GM12878 (cell line): ENCODE results near the gene IFITM1. TPM values are rescaled to one million over a fixed set of nuclear protein-coding genes. Genes with fewer than 3 reads are reported as not detected.

Experiments
- ATAC-seq: fragments of 200-7000 bp; cut with Tn5 transposase; 3 replicates; pipeline ENCODE4 v1.9.1; 2020; ENCODE audit warnings: mild to moderate bottlenecking, moderate library complexity
- BruUV-seq: library from RNA; stranded (reverse); fragments of 400-500 nt; replicated peaks from 2 replicates; lab custom pipeline; 2021; lab: Mats Ljungman, UMichigan
- CTCF ChIA-PET: fragments of 300-600 bp; sonication (Branson Sonifier 250); formaldehyde crosslinking; extraction: SDS; loops from one replicate; lab custom pipeline; 2021; ENCODE audit warnings: inconsistent platforms; lab: Yijun Ruan, JAX
- POLR2A ChIA-PET: fragments of 350-600 bp; formaldehyde crosslinking; extraction: SDS; loops from one replicate; lab custom pipeline; 2021; ENCODE audit warnings: inconsistent platforms; lab: Charles Lee
- RAD21 ChIA-PET: fragments of 300-600 bp; sonication (Branson Sonifier 250); formaldehyde crosslinking; loops from one replicate; lab custom pipeline; 2023; ENCODE audit warnings: antibody characterized with exemption; ENCODE audit not compliant: unreplicated experiment; lab: Charles Lee
- SMC1A ChIA-PET: fragments of 300-600 bp; sonication (Branson Sonifier 250); formaldehyde crosslinking; loops from one replicate; lab custom pipeline; 2023; ENCODE audit not compliant: unreplicated experiment, uncharacterized antibody; lab: Charles Lee
- DNase-seq: peaks from one replicate; pipeline ENCODE4 v3.0.0-alpha.2; 2011; ENCODE audit warnings: low read depth, low spot score
- FAIRE-seq: peaks from 3 replicates; lab custom pipeline; 2011; peaks lifted over from hg19 to GRCh38; lab: Jason Lieb, UNC
- H2AFZ ChIP-seq: 2 replicates; pipeline ENCODE4 v1.6.0; 2011; ENCODE audit warnings: low read depth, low read length, control low read depth; ENCODE audit not compliant: control insufficient read depth
- H3K27ac ChIP-seq: 2 replicates; pipeline ENCODE4 v1.5.1; 2011; ENCODE audit warnings: control low read depth; ENCODE audit not compliant: control insufficient read depth, insufficient read depth
- H3K27me3 ChIP-seq, 2 experiments: replicated peaks in 1 of 2; 2 replicates each; pipeline versions ENCODE4 v1.6.0 to v1.6.1; 2011; ENCODE audit warnings: low read length in 1 of 2; ENCODE audit not compliant: control insufficient read depth in 2 of 2, insufficient read depth in 2 of 2
- H3K36me3 ChIP-seq, 2 experiments: 2 replicates each; pipeline ENCODE4 v1.5.1; 2011; ENCODE audit warnings: low read length in 1 of 2; ENCODE audit not compliant: control insufficient read depth in 2 of 2, insufficient read depth in 2 of 2
- H3K4me1 ChIP-seq: 2 replicates; pipeline ENCODE4 v1.6.1; 2011; ENCODE audit warnings: mild to moderate bottlenecking, low read length, moderate library complexity, mixed read lengths; ENCODE audit not compliant: control insufficient read depth, insufficient read depth
- H3K4me2 ChIP-seq: 2 replicates; pipeline ENCODE4 v1.6.0; 2011; ENCODE audit warnings: control low read depth; ENCODE audit not compliant: control insufficient read depth, insufficient read depth
- H3K4me3 ChIP-seq: fragments of 200-600 bp; sonication (generic); 2 replicates; pipeline ENCODE4 v1.5.1; 2016
- H3K79me2 ChIP-seq: 2 replicates; pipeline ENCODE4 v1.6.0; 2011; ENCODE audit warnings: low read length; ENCODE audit not compliant: control insufficient read depth, insufficient read depth
- H3K9ac ChIP-seq: 2 replicates; pipeline ENCODE4 v1.8.0; 2011; ENCODE audit warnings: low read length, control low read depth, mixed read lengths; ENCODE audit not compliant: control insufficient read depth, insufficient read depth
- H3K9me3 ChIP-seq: replicated peaks from 3 replicates; pipeline ENCODE4 v1.5.1; 2011; ENCODE audit warnings: mild to moderate bottlenecking, low read length; ENCODE audit not compliant: control insufficient read depth, insufficient read depth
- H4K20me1 ChIP-seq: 2 replicates; pipeline ENCODE4 v1.6.0; 2011; ENCODE audit not compliant: control insufficient read depth, insufficient read depth
- HDAC6 ChIP-seq: fragments of 200-600 bp; sonication (generic); IDR thresholded peaks from one replicate; pipeline ENCODE4 v1.8.0; 2017; ENCODE audit warnings: antibody characterized with exemption; ENCODE audit not compliant: unreplicated experiment
- IKZF1 ChIP-seq: fragments of 450-650 bp; conservative IDR thresholded peaks from 2 replicates; pipeline ENCODE4 v1.6.1; 2017; ENCODE audit warnings: antibody characterized with exemption, mild to moderate bottlenecking
- MYC ChIP-seq: IDR thresholded peaks from 2 replicates; pipeline ENCODE4 v1.6.1; 2011; ENCODE audit warnings: mild to moderate bottlenecking, low read length, moderate library complexity, inconsistent platforms; ENCODE audit not compliant: insufficient read depth, insufficient replicate concordance, insufficient read length, severe bottlenecking
- WGBS: methylation state at CpG from one replicate; pipeline ENCODE4 v1.1.6; 2016; ENCODE audit warnings: low lambda C conversion rate; ENCODE audit not compliant: insufficient replicate concordance, insufficient coverage; ENCODE audit errors: missing lambda C conversion rate; 5-methylcytosine and 5-hydroxymethylcytosine counted together
- in situ Hi-C: fragments of 300-500 bp; cut with MboI; formaldehyde crosslinking; loops from 9 replicates; pipeline ENCODE4 v1.14.3; 2018; ENCODE audit warnings: mixed read lengths
- intact Hi-C: fragments of 100-400 bp; cut with micrococcal nuclease; formaldehyde crosslinking; loops from one replicate; pipeline ENCODE4 v1.14.2; 2022; ENCODE audit not compliant: unreplicated experiment
- polyA plus RNA-seq, 11 experiments: library from polyadenylated mRNA; depleted of rRNA in 4 of 11; unstranded in 6 of 11; stranded (reverse) in 5 of 11; fragments of >200 nt; fragmentation: Nextera tagmentation in 4 of 11; fragmentation: Illumina TruSeq in 1 of 11; extraction: Ambion mirVana in 4 of 11; extraction: Trizol in 1 of 11; gene quantifications; 1 replicate in 1 of 11; 2 replicates in 10 of 11; pipeline versions ENCODE4 v1.2.1 to v1.2.3, GENCODE V29; 2011 to 2016; ENCODE audit warnings: inconsistent platforms in 2 of 11, missing spikeins in 2 of 11, low read depth in 1 of 11
- total RNA-seq, 4 experiments: library from RNA; depleted of rRNA in 3 of 4; stranded (reverse); fragments of >200 nt in 3 of 4; fragmentation: Illumina TruSeq in 1 of 4; extraction: Trizol in 1 of 4; gene quantifications; 2 replicates each; pipeline versions ENCODE4 v1.2.1 to v1.2.3, GENCODE V29; 2013 to 2021
- TF ChIP-seq, protein P1 (sequence below): fragments of 450-650 bp; IDR thresholded peaks from 2 replicates; pipeline ENCODE4 v1.6.1; 2018; ENCODE audit warnings: borderline replicate concordance, mild to moderate bottlenecking; ENCODE audit not compliant: partially characterized antibody
- TF ChIP-seq, protein P2 (sequence below): fragments of 450-650 bp; IDR thresholded peaks from 2 replicates; pipeline ENCODE4 v1.6.1; 2017; ENCODE audit warnings: mild to moderate bottlenecking, moderate library complexity

The IFITM1 gene
- total and polyA plus RNA-seq, 10 of the 15 experiments (the other 5 are each of a cell fraction or from before 2014, with no cell fraction given): 396 to 2,788 (median 607) TPM

DNA sequence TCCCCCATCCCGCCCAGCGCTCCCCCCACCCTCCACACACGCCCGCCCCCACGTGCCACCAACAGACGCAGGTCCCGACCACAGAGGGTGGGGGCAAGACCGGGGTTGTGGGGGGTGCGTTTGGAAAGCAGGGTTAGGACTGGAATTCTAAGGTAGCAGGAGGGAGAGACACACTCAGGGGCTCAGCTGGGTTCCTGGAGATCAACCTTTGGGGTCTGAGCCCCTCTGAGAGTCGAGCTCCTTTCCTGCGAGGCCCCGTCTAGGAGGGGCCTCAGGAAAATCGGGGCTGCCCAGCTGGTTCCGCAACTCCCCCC lies 24.5 kb upstream of the IFITM1 start:
- Histone ChIP-seq H3K4me2 (peak overlapping the region; percentile 82), H3K27ac (no peak overlapping the region), H3K27me3 (peaks cover 1 to 2% of the 10 kb centered on the region in 2 experiments; a peak in 3 of 4 replicates), H3K4me1 (peaks cover 8% of the 10 kb centered on the region; the same call in 1 of the 2 replicates), H3K36me3 (no peaks in the 10 kb centered on the region), H3K79me2 (no peaks in the 10 kb centered on the region), H2AFZ (no peak overlapping the region), H4K20me1 (no peaks in the 10 kb centered on the region), H3K4me3 (peak overlapping the region; percentile 58), H3K9me3 (no peaks in the 10 kb centered on the region), H3K9ac (no peak overlapping the region)
- ChIA-PET RAD21 (interaction anchor here (1.0 to 1.4 kb wide), 4 partner anchors 21 to 82 kb away, joined by 3 to 4 read pairs (median 4); partner anchors contain the start of genes BET1L and RIC8A), SMC1A (interaction anchor here (0.6 kb wide), 1 partner anchor 18 kb away, joined by 3 read pairs; no protein-coding TSS in a partner anchor), POLR2A (interaction anchor here (0.6 to 3.5 kb wide), 4 partner anchors 22 to 41 kb away, joined by 3 to 10 read pairs (median 4); no protein-coding TSS in a partner anchor), CTCF (interaction anchor here (1.7 to 1.8 kb wide), 3 partner anchors 16 to 39 kb away, joined by 3 to 9 read pairs (median 7); no protein-coding TSS in a partner anchor)
- BruUV-seq: no TSS peak
- intact Hi-C loops: no loop called here
- no peak for DNase-seq
- TF ChIP-seq, protein P1, sequence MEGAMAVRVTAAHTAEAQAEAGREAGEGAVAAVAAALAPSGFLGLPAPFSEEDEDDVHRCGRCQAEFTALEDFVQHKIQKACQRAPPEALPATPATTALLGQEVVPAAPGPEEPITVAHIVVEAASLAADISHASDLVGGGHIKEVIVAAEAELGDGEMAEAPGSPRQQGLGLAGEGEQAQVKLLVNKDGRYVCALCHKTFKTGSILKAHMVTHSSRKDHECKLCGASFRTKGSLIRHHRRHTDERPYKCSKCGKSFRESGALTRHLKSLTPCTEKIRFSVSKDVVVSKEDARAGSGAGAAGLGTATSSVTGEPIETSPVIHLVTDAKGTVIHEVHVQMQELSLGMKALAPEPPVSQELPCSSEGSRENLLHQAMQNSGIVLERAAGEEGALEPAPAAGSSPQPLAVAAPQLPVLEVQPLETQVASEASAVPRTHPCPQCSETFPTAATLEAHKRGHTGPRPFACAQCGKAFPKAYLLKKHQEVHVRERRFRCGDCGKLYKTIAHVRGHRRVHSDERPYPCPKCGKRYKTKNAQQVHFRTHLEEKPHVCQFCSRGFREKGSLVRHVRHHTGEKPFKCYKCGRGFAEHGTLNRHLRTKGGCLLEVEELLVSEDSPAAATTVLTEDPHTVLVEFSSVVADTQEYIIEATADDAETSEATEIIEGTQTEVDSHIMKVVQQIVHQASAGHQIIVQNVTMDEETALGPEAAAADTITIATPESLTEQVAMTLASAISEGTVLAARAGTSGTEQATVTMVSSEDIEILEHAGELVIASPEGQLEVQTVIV: no peak
- TF ChIP-seq HDAC6: no peak
- TF ChIP-seq MYC: no peak
- TF ChIP-seq IKZF1: no peak
- TF ChIP-seq, protein P2, sequence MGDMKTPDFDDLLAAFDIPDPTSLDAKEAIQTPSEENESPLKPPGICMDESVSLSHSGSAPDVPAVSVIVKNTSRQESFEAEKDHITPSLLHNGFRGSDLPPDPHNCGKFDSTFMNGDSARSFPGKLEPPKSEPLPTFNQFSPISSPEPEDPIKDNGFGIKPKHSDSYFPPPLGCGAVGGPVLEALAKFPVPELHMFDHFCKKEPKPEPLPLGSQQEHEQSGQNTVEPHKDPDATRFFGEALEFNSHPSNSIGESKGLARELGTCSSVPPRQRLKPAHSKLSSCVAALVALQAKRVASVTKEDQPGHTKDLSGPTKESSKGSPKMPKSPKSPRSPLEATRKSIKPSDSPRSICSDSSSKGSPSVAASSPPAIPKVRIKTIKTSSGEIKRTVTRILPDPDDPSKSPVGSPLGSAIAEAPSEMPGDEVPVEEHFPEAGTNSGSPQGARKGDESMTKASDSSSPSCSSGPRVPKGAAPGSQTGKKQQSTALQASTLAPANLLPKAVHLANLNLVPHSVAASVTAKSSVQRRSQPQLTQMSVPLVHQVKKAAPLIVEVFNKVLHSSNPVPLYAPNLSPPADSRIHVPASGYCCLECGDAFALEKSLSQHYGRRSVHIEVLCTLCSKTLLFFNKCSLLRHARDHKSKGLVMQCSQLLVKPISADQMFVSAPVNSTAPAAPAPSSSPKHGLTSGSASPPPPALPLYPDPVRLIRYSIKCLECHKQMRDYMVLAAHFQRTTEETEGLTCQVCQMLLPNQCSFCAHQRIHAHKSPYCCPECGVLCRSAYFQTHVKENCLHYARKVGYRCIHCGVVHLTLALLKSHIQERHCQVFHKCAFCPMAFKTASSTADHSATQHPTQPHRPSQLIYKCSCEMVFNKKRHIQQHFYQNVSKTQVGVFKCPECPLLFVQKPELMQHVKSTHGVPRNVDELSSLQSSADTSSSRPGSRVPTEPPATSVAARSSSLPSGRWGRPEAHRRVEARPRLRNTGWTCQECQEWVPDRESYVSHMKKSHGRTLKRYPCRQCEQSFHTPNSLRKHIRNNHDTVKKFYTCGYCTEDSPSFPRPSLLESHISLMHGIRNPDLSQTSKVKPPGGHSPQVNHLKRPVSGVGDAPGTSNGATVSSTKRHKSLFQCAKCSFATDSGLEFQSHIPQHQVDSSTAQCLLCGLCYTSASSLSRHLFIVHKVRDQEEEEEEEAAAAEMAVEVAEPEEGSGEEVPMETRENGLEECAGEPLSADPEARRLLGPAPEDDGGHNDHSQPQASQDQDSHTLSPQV: no peak
- in situ Hi-C loops: no loop called here
- 62% methylated on average over 5 of the region's 14 CpGs for WGBS
- no peak for FAIRE-seq
- peak; percentile 17 for ATAC-seq
